Right cardiac atrium (tissue), 5 donors: ENCODE measurements around the gene ERGIC3. TPM values are rescaled to one million over a fixed set of nuclear protein-coding genes. Genes with fewer than 3 reads are reported as not detected.

ENCODE experiments used
- ATAC-seq, 2 donors: fragments of 200-7000 bp; cut with Tn5 transposase; one replicate each; pipeline versions ENCODE4 v1.8.0 to v1.9.1; 2020; ENCODE audit warnings: moderate library complexity in 2 of 2, mild to moderate bottlenecking in 1 of 2
- DNase-seq, 3 donors: peaks; one replicate each; pipeline ENCODE4 v3.0.0-alpha.2; 2020
- H3K27ac ChIP-seq: one replicate; pipeline ENCODE4 v1.5.1; 2013; ENCODE audit warnings: mild to moderate bottlenecking, low read length, control low read depth, moderate library complexity
- H3K27me3 ChIP-seq: one replicate; pipeline ENCODE4 v1.6.1; 2013; ENCODE audit not compliant: control insufficient read depth, insufficient read depth
- H3K4me1 ChIP-seq: one replicate; pipeline ENCODE4 v1.6.1; 2013; ENCODE audit warnings: low read length; ENCODE audit not compliant: control insufficient read depth, insufficient read depth
- H3K4me3 ChIP-seq: one replicate; pipeline ENCODE4 v1.5.1; 2013; ENCODE audit warnings: low read length, control low read depth
- H3K9me3 ChIP-seq: one replicate; pipeline ENCODE4 v1.6.1; 2013; ENCODE audit warnings: low read length; ENCODE audit not compliant: control insufficient read depth
- WGBS: extraction: QIAGEN DNeasy Blood & Tissue Kit; methylation state at CpG from one replicate; pipeline ENCODE4 v1.1.7; 2013; 5-methylcytosine and 5-hydroxymethylcytosine counted together
- intact Hi-C, 4 donors: fragments of 100-400 bp; cut with DNase I; formaldehyde crosslinking; loops; one replicate each; pipeline versions ENCODE4 v1.11.0 to v1.14.0; 2022 to 2023
- polyA plus RNA-seq: library from polyadenylated mRNA; stranded (reverse); fragments of 200-250 nt; gene quantifications from one replicate; pipeline ENCODE4 v1.2.3, GENCODE V29; 2013
- total RNA-seq, 4 donors: library from RNA; stranded (reverse); fragmentation: NEBNext Ultra II Directional; extraction: Animal tissue kit (Norgen Biotek cat#: 25700); gene quantifications; one replicate each; pipeline ENCODE4 v1.2.1, GENCODE V29; 2021
- donor health status: healthy with polysubstance abuse.
- donor health status: DM: no; HTN: yes; CAD: no.
- donor health status: DM: no; HTN: no; CAD: no.
- donor health status: DM: no; HTN: yes; CAD: no; lungs with severe emphysema.
- donor health status: DM: yes; HTN: yes; CAD: no.

ERGIC3 gene
- total and polyA plus RNA-seq, 5 donors: 83.7 to 138 (median 132) TPM

GRCh38 chr20:35582741-35583404 lies 41.0 kb downstream of the ERGIC3 start:
- Histone ChIP-seq H3K27me3 (no peaks in the 10 kb centered on the region), H3K4me1 (no peaks in the 10 kb centered on the region), H3K9me3 (no peaks in the 10 kb centered on the region), H3K27ac (no peak overlapping the region), H3K4me3 (no peak overlapping the region)
- ATAC-seq (no peak), DNase-seq (no peak)
- intact Hi-C loops: no loop called here
- WGBS: 88% methylated on average over 12 of the region's 12 CpGs

GRCh38 chr20:35583636-35584560 lies 42.0 kb downstream of the ERGIC3 start:
- DNase-seq: no peak
- Histone ChIP-seq H3K27ac (no peak overlapping the region), H3K4me3 (no peak overlapping the region), H3K4me1 (no peaks in the 10 kb centered on the region), H3K27me3 (no peaks in the 10 kb centered on the region), H3K9me3 (no peaks in the 10 kb centered on the region)
- 91% methylated on average over 18 of the region's 18 CpGs for WGBS
- intact Hi-C loops: no loop called here
- peak; percentile 26 to 36 for ATAC-seq

- H3K4me1 ChIP-seq: no peaks in the 10 kb centered on the region
- H3K27me3 ChIP-seq: no peaks in the 10 kb centered on the region
- H3K4me3 ChIP-seq: no peak overlapping the region
- WGBS: 97% methylated on average over 6 of the region's 6 CpGs
- no peak overlapping the region for H3K27ac ChIP-seq
- no peaks in the 10 kb centered on the region for H3K9me3 ChIP-seq
- ATAC-seq (no peak), DNase-seq (no peak)
- intact Hi-C loops: no loop called here
These were observed 45.0 kb downstream of the ERGIC3 start for GRCh38 chr20:35586751-35587425.

DNA sequence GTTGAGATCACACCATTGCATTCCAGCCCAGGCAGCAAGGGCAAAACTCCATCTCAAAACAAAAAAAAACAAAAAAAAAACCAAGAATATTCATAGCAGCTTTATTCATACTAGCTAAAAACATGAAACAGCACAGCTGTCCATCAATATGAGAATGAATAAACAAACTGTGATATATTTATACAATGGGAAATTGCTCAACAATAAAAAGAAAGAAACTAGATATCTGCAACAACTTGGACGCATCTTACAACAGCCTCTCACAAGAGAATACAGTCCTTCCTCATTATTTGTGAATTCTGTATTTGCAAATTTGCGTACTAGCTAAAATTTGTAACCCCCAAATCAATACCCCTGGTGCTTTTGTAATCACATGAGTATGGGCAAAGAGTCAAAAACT lies 45.6 kb downstream of the ERGIC3 start:
- H3K4me1 ChIP-seq: no peaks in the 10 kb centered on the region
- H3K9me3 ChIP-seq: no peaks in the 10 kb centered on the region
- no peak overlapping the region for H3K4me3 ChIP-seq
- no peak overlapping the region for H3K27ac ChIP-seq
- no peak for DNase-seq
- no peaks in the 10 kb centered on the region for H3K27me3 ChIP-seq
- whole genome bisulfite sequencing: 78% methylated on average over 2 of the region's 2 CpGs
- ATAC-seq: no peak
- intact Hi-C loops: no loop called here

DNA sequence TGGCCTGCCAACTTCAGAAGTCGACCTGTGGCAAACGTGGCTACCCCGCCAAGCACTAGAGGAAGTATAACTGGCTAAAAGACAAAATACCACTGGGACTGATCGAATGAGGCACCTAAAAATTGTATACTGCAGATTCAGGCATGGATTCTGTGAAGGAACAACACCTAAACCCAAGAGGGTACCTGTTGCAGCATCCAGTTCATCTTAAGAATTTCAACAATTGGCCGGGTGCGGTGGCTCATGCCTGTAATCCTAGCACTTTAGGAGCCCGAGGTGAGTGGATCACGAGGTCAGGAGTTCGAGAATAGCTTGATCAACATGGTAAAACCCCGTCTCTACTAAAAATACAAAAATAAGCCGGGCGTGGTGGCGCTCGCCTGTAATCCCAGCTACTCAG lies 46.5 kb downstream of the ERGIC3 start:
- no peak overlapping the region for H3K4me3 ChIP-seq
- DNase-seq (no peak), ATAC-seq (no peak)
- no peaks in the 10 kb centered on the region for H3K4me1 ChIP-seq
- no peaks in the 10 kb centered on the region for H3K27me3 ChIP-seq
- 88% methylated on average over 14 of the region's 14 CpGs for WGBS
- H3K27ac ChIP-seq: no peak overlapping the region
- intact Hi-C loops: no loop called here
- H3K9me3 ChIP-seq: no peaks in the 10 kb centered on the region

GRCh38 chr20:35592339-35592974 lies 50.6 kb downstream of the ERGIC3 start:
- intact Hi-C loops: no loop called here
- DNase-seq: no peak
- H3K9me3 ChIP-seq: no peaks in the 10 kb centered on the region
- 18% methylated on average over 2 of the region's 2 CpGs for WGBS
- no peak for ATAC-seq
- H3K4me3 ChIP-seq: no peak overlapping the region
- no peak overlapping the region for H3K27ac ChIP-seq
- no peaks in the 10 kb centered on the region for H3K4me1 ChIP-seq
- H3K27me3 ChIP-seq: no peaks in the 10 kb centered on the region

GRCh38 chr20:35595456-35595855 lies 53.6 kb downstream of the ERGIC3 start:
- Histone ChIP-seq H3K4me3 (no peak overlapping the region), H3K27me3 (no peaks in the 10 kb centered on the region), H3K27ac (no peak overlapping the region), H3K4me1 (no peaks in the 10 kb centered on the region), H3K9me3 (no peaks in the 10 kb centered on the region)
- DNase-seq: no peak
- intact Hi-C loops: no loop called here
- WGBS: 92% methylated on average over 17 of the region's 17 CpGs
- ATAC-seq: no peak

DNA sequence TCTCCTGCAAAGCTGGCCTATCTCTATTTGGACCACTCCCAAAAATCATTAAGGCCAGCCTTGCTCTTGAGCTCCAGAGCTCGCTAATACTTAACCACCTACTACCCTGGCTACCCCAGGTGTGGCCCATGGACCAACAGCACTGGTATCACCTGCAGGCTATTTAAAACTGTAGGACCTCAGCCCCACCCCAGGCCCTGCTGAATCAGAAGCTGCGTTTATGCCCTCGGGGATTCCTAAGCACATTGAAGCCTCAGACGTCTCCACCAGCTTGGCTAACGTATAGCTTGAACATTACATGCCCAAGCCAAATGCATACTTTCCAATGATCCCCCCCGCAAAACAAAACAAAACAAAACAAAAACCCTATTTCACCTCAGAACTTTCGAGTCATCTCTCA lies 54.0 kb downstream of the ERGIC3 start:
- no peak overlapping the region for H3K27ac ChIP-seq
- WGBS: 75% methylated on average over 7 of the region's 7 CpGs
- H3K9me3 ChIP-seq: no peaks in the 10 kb centered on the region
- H3K27me3 ChIP-seq: no peaks in the 10 kb centered on the region
- DNase-seq (no peak), ATAC-seq (no peak)
- H3K4me3 ChIP-seq: no peak overlapping the region
- intact Hi-C loops: no loop called here
- no peaks in the 10 kb centered on the region for H3K4me1 ChIP-seq

DNA sequence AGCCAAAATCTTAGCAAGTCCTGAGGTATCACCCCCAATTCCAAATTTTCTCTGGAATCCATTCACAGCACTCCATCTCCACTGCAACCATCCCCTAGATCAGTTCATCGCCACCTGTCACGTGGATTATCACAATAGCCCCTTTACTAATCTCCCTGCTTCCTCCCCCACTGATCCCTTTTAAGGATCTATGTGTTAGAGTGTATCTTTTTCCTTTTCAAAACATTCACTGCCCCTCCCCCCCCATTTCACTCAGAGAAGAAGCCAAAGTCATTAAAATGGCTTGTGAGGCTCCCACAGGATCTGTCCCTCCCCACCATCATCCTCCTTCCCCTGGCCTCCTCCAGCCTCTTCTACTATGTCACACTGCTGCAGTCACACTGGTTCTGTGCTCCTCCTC lies 55.3 kb downstream of the ERGIC3 start:
- Histone ChIP-seq H3K4me3 (no peak overlapping the region), H3K27ac (no peak overlapping the region), H3K9me3 (no peaks in the 10 kb centered on the region), H3K4me1 (no peaks in the 10 kb centered on the region), H3K27me3 (no peaks in the 10 kb centered on the region)
- WGBS: 69% methylated on average over 2 of the region's 2 CpGs
- no peak for DNase-seq
- ATAC-seq: no peak
- intact Hi-C loops: no loop called here

GRCh38 chr20:35598476-35598875 lies 56.6 kb downstream of the ERGIC3 start:
- intact Hi-C loops: no loop called here

More at GRCh38 chr20:35598476-35598875, 56.6 kb downstream of the ERGIC3 start:
- Histone ChIP-seq H3K9me3 (no peaks in the 10 kb centered on the region), H3K27ac (no peak overlapping the region), H3K4me1 (no peaks in the 10 kb centered on the region), H3K4me3 (no peak overlapping the region), H3K27me3 (no peaks in the 10 kb centered on the region)
- WGBS: 61% methylated on average over 7 of the region's 7 CpGs
- DNase-seq (no peak), ATAC-seq (no peak)
